Adrenal gland (tissue), 19 donors: ENCODE measurements around the gene CCHCR1. TPM values are rescaled to one million over a fixed set of nuclear protein-coding genes. Genes with fewer than 3 reads are reported as not detected.

ENCODE experiments used
- DNase-seq, 7 donors: peaks; one replicate each; pipeline ENCODE4 v3.0.0-alpha.2; 2019 to 2020
- H3K27ac ChIP-seq, 5 donors: fragments of 200-600 bp; sonication (generic) in 4 of 5; 1 replicate in 3 of 5; 2 replicates in 2 of 5; pipeline versions ENCODE4 v1.5.1 to v1.8.0; 2016 to 2020; ENCODE audit warnings: mild to moderate bottlenecking in 1 of 5
- H3K27me3 ChIP-seq: fragments of 200-600 bp; 2 replicates; pipeline ENCODE4 v1.8.0; 2021
- H3K36me3 ChIP-seq, 2 donors: fragments of 200-600 bp; replicated peaks in 1 of 2; 1 replicate in 1 of 2; 2 replicates in 1 of 2; pipeline versions ENCODE4 v1.5.1 to v1.8.0; 2018 to 2022
- H3K4me1 ChIP-seq, 2 donors: fragments of 200-600 bp; replicated peaks in 1 of 2; 1 replicate in 1 of 2; 2 replicates in 1 of 2; pipeline versions ENCODE4 v1.5.1 to v1.8.0; 2018 to 2021
- H3K4me3 ChIP-seq, 4 donors: fragments of 200-600 bp; sonication (generic) in 3 of 4; one replicate each; pipeline ENCODE4 v1.5.1; 2016 to 2018
- H3K9me3 ChIP-seq, 3 donors: fragments of 200-600 bp; sonication (generic) in 1 of 3; replicated peaks in 1 of 3; 1 replicate in 2 of 3; 2 replicates in 1 of 3; pipeline versions ENCODE4 v1.5.1 to v1.8.0; 2016 to 2021
- CTCF ChIP-seq, 6 experiments: fragments of 450-650 bp in 4 of 6; fragments of 200-600 bp in 2 of 6; sonication (generic) in 1 of 6; IDR thresholded peaks; 1 replicate in 5 of 6; 2 replicates in 1 of 6; pipeline versions ENCODE4 v1.5.1 to v1.8.0; 2016 to 2021; ENCODE audit warnings: antibody characterized with exemption in 6 of 6, mild to moderate bottlenecking in 2 of 6, moderate library complexity in 1 of 6
- POLR2A ChIP-seq, 2 donors: fragments of 450-650 bp; IDR thresholded peaks; one replicate each; pipeline ENCODE4 v1.6.1; 2017; ENCODE audit warnings: antibody characterized with exemption in 2 of 2, mild to moderate bottlenecking in 2 of 2, moderate library complexity in 1 of 2
- WGBS, 4 donors: extraction: QIAGEN DNeasy Blood & Tissue Kit in 2 of 4; methylation state at CpG; one replicate each; pipeline versions ENCODE4 v1.1.5 to v1.1.7; 2013 to 2017; 5-methylcytosine and 5-hydroxymethylcytosine counted together
- intact Hi-C, 2 donors: fragments of 100-400 bp; cut with DNase I; formaldehyde crosslinking; loops; one replicate each; pipeline versions ENCODE4 v1.14.1 to v1.15.0; 2022 to 2023
- long read RNA-seq, 10 donors: library from polyadenylated mRNA in 3 of 10; unstranded in 2 of 10; stranded (forward) in 1 of 10; transcript quantifications; one replicate each; pipeline ENCODE4 v2.0.0 and lab custom pipeline, GENCODE V29; 2021 to 2026
- polyA plus RNA-seq, 3 donors: library from polyadenylated mRNA; stranded (reverse); fragments of 200-250 nt in 2 of 3; fragments of 350-450 nt in 1 of 3; fragmentation: Illumina TruSeq in 1 of 3; extraction: RNeasy Lipid Tissue Mini Kit (QIAGEN cat#74804) in 1 of 3; gene quantifications; one replicate each; pipeline ENCODE4 v1.2.3, GENCODE V29; 2013 to 2014
- total RNA-seq, 9 donors: library from RNA; depleted of rRNA in 4 of 9; stranded (reverse); fragments of >200 nt in 4 of 9; fragments of 120-200 nt in 1 of 9; fragmentation: NEBNext Ultra II Directional in 1 of 9; extraction: Animal tissue kit (Norgen Biotek cat#: 25700) in 1 of 9; gene quantifications; one replicate each; pipeline versions ENCODE4 v1.1.0 to v1.2.4, GENCODE V29; 2013 to 2023
- donor health status: healthy with polysubstance abuse.
- donor health status: Bipolar disorder and iron deficiency.
- donor health status: DM: yes; HTN: yes; CAD: no.
- donor health status: DM: no; HTN: no; CAD: no.
- donor health status: DM: no; HTN: no; CAD: no.
- donor health status: DM: yes; HTN: yes; CAD: no.

CCHCR1 gene
- total RNA-seq (10 to 100 TPM in 7 of 9 donors, 1 to 10 TPM in 2; 6.4 to 23.7 (median 13.6) TPM), polyA plus RNA-seq (10 to 100 TPM in 2 of 3 donors, 1 to 10 TPM in 1; 4.5 to 27.4 (median 16.0) TPM)
- long read RNA-seq, donor 1, partial matches to known transcripts, result 0 of 1 reads
- long read RNA-seq, donor 1, other reads (novel, unspliced or antisense), result 0 of 1 reads
- long read RNA-seq, donor 2, partial matches to known transcripts, result 0 of 1 reads
- long read RNA-seq, donor 2, other reads (novel, unspliced or antisense), result 0 of 1 reads
- long read RNA-seq, donor 3, result 0 reads
- long read RNA-seq, donor 4, partial matches to known transcripts, result 0 of 5 reads
- long read RNA-seq, donor 4, other reads (novel, unspliced or antisense), result 2 of 5 reads
- long read RNA-seq, donor 5, transcript CCHCR1-201 (18 exons, 2,625 nt), result major isoform, 11 of 19 reads
- long read RNA-seq, donor 5, partial matches to known transcripts, result 4 of 19 reads
- long read RNA-seq, donor 5, other reads (novel, unspliced or antisense), result 4 of 19 reads
- long read RNA-seq, donor 6, partial matches to known transcripts, result 0 of 1 reads
- long read RNA-seq, donor 6, other reads (novel, unspliced or antisense), result 0 of 1 reads
- long read RNA-seq, donor 7, result 0 reads
- long read RNA-seq, donor 8, result 0 reads
- long read RNA-seq, donor 9, result 0 reads
- long read RNA-seq, donor 10, result 0 reads

- intact Hi-C loops, result no loop called here
- H3K27ac ChIP-seq, result peak within 1 kb of the TSS in 2 of 5 donors; percentile 47 to 78
- no peaks in the 10 kb centered on the region for H3K27me3 ChIP-seq
- H3K4me1 ChIP-seq, result peaks cover 5 to 13% of the 10 kb centered on the region in 2 donors
- WGBS, 4 donors, result 6 to 9% (median 7%) methylated on average over 14 of the region's 14 CpGs
- H3K9me3 ChIP-seq, result no peaks in the 10 kb centered on the region
- TF ChIP-seq POLR2A (IDR thresholded peaks at IDR 0.05) (no peak), CTCF (IDR thresholded peaks at IDR 0.05) (no peak)
- H3K36me3 ChIP-seq, result peaks cover 0 to 2% of the 10 kb centered on the region in 2 donors
- DNase-seq, result no peak
- peak within 1 kb of the TSS in 3 of 4 donors; percentile 53 to 70 (median 60) for H3K4me3 ChIP-seq
Observed at GRCh38 chr6:31157513-31158139, at the start of gene CCHCR1. Gene CCHCR1, minus strand, starts transcription at chr6:31157802. Its CDS starts 202 bp downstream, at chr6:31157600.

- peaks cover 0 to 7% (median 0%) of the 10 kb centered on the region in 3 donors for H3K9me3 ChIP-seq
- H3K4me1 ChIP-seq, result peaks cover 0 to 10% of the 10 kb centered on the region in 2 donors
- TF ChIP-seq CTCF (IDR thresholded peaks at IDR 0.05) (no peak), POLR2A (IDR thresholded peaks at IDR 0.05) (no peak)
- H3K4me3 ChIP-seq, result no peak overlapping the region
- no peak overlapping the region for H3K27ac ChIP-seq
- intact Hi-C loops, result no loop called here
- no peaks in the 10 kb centered on the region for H3K36me3 ChIP-seq
- WGBS, 4 donors, result 74 to 80% (median 78%) methylated on average over 2 of the region's 2 CpGs
- H3K27me3 ChIP-seq, result no peaks in the 10 kb centered on the region
- DNase-seq, result no peak
Observed at GRCh38 chr6:31205638-31206037, 48.0 kb upstream of the CCHCR1 start.

GRCh38 chr6:31204751-31205145 lies 47.1 kb upstream of the CCHCR1 start:
- WGBS, 4 donors, result 69 to 91% (median 76%) methylated on average over 2 to 4 of the region's 4 CpGs
- no peak overlapping the region for H3K4me3 ChIP-seq
- intact Hi-C loops, result no loop called here
- peak overlapping the region in 1 of 5 donors; percentile 90 for H3K27ac ChIP-seq
- peaks cover 0 to 9% (median 0%) of the 10 kb centered on the region in 3 donors for H3K9me3 ChIP-seq
- no peaks in the 10 kb centered on the region for H3K27me3 ChIP-seq
- TF ChIP-seq CTCF (IDR thresholded peaks at IDR 0.05), result no peak
- TF ChIP-seq POLR2A (IDR thresholded peaks at IDR 0.05), result no peak
- H3K4me1 ChIP-seq, result peaks cover 0 to 10% of the 10 kb centered on the region in 2 donors
- no peak for DNase-seq
- H3K36me3 ChIP-seq, result no peaks in the 10 kb centered on the region
